ENCODE measurements around the gene DYNC1LI1.
"Not testable (repeated sequence)": the region's sequence is repeated elsewhere in the genome, so short reads cannot be mapped to it uniquely, and the experiment has no call there.

DYNC1LI1 gene

DNA sequence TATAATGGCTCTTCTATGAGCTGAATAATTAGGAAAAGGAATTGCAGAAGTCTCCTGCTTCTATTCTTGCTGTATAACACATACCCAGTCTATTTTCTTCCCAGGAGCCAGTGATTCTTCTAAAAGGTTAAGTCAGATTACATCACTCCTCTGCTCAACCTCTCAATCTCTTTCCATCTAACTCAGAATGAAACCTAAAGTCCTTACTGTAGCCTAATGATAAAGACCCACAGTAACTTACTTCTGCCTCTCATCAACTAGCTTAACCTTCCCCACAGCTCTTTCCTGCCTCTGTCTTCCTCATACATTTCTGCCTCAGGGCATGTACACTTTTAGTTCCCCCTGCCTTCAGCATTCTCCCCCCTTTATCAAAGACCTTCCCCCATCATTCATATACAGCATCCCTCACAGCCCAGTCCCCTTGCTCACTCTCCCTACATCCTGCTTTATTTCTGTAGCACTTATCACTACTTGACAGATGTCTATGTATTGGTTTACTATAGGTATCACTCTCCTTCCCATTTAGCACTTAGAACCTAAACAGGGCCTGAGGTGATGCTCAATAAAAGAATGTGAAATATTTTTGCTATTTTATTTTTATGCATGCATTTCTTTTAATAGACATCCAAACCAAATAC is 39.5 kb downstream of the DYNC1LI1 start:
- peak; percentile 11 for DNase-seq (ENCODE audit: low spot score)

DNA sequence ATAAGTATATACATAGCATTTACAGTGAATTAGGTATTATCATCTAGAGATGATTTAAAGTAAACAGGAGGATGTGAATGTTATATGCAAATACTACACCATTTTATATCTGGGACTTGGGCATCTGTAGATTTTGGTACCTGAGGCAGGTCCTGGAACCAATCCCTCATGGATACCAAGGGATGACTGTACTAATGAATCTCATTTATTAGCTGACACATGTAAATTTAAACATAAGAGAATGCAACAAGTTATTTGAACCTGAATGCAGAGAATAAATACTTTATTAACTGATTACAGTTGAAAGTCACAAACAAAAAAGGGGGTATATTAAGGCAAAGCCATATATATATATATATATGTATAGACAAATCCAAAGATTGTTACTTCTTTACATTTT is 44.9 kb downstream of the DYNC1LI1 start:
- DNase-seq (ENCODE audit: low spot score): no peak

DNA sequence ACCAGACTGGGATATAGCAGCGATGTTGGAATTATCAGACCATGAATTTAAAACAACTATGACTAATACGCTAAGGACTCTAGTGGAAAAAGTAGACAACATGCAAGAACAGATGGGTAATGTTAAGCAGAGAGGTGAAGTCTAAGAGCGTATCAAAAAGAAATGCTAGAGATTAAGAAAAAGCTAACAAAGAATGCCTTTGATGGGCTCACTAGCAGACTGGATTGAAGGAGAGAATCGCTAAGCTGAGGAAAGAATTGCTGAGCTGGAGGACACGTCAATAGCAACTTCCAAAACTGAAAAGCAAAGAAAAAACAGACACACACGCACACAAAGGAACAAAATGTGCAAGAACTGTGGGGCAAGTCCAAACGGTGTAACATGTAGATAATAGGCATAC is 48.0 kb downstream of the DYNC1LI1 start:
- no peak for DNase-seq (ENCODE audit: low spot score)

DNA sequence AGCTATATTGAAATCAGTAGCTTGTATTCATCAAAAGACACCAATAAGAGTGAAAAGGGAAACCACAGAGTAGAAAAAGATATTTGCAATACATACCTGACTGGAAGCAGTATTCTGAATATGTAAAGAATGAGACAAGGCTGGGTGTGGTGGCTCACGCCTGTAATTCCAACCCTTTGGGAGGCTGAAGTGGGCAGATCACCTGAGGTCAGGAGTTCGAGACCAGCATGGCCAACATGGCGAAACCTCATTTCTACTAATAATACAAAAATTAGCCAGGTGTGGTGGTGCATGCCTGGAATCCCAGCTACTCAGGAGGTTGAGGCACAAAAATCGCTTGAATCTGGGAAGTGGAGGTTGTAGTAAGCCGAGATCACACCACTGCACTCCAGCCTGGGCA is 51.7 kb downstream of the DYNC1LI1 start:
- DNase-seq (ENCODE audit: low spot score): not testable (repeated sequence)

DNA sequence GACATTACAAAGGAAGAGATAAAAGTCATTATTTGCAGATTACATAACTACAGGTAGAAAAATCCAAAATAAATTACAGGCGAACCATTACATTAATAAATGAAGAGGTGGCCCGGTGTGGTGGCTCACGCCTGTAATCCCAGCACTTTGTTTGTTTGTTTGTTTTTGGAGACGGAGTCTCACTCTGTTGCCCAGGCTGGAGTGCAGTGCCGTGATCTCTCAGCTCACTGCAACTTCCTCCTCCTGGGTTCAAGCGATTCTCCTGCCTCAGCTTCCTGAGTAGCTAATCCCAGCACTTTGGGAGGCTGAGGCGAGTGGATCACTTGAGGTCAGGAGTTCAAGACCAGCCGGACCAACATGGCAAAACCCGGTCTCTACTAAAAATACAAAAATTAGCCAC is 53.9 kb downstream of the DYNC1LI1 start:
- DNase-seq (ENCODE audit: low spot score): not testable (repeated sequence)

DNA sequence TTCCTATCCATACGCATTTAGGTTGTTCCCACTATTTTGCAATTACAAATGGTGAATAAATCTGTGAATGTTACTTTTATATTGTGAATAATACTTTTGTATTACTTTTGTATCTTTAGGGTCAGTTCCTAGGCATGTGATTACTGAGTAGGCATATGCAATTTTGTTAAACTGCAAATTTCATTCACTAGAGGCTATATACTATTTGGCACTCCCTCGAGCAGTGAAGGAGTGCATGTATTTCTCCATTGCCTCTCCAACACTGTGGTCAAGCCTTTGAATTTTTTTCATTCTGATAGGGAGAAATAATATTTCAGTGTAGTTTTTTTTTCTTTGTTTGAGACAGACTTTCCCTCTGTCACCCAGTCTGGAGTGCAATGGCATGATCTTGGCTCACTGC is 59.7 kb downstream of the DYNC1LI1 start:
- DNase-seq (ENCODE audit: low spot score): no peak

DNA sequence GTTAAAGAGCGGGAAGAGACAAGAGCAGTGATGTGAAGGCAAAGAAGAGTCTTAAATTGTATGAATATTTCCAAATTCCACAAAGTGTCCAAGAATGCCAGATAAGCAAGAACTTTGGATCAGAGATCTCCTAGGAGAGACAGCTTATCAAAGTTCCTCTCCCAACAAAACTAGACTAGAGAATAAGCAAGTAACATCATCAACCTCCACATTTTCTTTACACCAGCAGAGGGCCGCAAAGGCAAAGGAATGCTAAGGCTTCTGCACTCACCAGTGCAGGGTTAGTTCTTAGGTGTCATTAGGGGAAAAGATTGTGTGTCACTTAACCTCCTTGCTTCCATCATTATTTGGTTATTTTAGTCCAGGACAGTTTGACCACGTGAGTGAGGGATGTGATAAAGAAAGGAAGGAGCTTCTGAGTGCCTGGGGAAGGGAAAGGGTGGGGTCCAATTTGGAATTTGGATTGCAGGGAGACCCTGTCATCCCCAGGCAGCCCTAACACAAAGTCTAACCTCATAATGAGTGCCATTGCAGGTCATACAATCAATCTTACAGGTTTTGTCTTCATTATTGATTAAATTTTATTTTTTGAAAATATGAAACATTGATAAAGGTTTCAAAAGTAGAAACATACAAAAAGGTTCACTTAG is 60.5 kb downstream of the DYNC1LI1 start:
- peak; percentile 78 for DNase-seq (ENCODE audit: low spot score)

DNA sequence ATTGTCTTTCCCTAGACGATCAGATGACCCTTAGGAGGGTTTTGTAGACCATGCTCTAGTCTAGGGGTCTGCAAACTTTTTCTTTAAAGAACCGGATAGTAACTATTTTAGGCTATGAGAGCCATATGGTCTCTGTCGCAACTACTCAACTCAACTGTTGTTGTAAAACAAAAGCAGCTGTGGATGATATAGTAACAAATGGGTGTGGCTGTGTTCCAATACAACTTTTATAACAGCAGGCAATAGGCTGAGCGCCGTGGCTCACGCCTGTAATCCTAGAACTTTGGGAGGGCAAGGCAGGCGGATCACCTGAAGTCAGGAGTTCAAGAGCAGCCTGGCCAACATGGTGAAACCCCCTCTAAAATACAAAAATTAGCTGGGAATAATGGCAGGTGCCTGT is 61.9 kb downstream of the DYNC1LI1 start:
- no peak for DNase-seq (ENCODE audit: low spot score)

DNA sequence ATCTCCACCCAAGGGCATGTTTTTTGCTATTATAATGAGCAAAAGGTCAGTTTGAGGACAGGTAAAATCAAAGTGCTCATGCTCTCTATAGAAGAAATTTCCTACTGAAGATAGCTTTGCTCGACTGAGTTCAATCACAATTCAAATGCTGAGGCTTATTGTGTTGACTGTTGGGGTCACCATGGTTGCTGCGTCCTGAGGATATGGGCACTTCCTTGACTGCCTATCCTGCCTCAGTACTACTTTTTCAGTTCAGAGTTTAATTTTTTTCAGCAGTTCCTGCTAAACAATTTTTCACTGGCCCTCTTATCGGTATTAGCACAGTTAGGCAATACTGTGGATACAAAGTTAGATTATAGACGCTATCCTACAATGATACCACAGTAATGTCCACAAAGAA is 64.2 kb downstream of the DYNC1LI1 start:
- no peak for DNase-seq (ENCODE audit: low spot score)

DNA sequence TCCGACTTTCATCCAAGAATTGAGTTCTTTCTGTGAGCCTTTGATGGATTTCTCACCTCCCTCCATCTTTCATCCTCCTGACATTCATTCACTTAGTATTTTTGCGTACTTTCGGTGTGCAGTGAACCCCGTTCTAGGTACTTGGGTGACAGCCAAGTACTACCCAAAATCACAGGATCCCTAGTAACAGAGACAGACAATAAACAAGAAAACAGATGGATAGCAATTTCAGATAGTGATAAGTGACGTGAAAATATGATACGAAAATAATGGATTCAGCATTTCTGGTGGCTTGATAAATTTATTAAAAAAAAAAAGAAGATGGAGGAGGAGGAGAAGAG is 67.7 kb downstream of the DYNC1LI1 start:
- DNase-seq (ENCODE audit: low spot score): no peak

DNA sequence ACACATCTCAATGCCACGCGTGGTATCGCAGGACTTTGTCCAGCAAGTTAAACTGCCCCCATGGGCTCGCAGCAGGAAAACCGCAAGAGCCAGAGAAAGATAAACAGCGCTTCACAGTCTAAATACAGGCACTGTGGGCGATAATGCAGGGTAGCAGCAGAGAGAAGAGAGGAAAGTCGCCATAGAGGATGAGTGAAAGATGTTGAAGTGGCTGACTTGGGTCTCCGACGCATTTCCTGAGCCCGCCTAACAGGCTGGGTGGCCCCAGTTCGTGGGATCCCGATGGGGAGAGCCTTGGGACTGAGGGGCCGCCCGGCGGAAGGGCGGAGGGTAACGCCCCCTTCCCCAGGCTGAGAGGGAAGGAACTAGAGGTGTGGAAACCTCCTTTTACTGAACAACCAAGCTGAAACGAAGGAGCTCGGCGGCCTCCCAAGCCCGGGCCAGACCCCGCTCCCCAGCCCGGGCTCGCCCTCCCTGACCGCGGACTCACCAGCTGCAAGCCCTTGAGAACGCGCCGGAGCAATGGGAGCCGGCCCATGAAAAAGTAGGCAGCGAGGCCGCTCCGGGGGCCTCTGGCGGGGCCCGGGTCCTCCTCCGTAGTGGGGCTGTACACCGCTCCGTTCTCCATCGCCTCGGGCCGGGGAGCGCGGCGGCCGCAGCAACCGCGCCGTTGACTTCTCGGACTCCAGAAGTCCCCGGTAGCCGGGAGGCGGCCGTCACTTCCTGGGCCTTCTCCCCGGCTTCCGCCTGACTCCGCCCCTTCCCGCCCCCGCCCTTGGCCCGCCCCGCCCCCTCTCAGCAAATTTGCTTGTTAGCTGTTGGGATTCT is 68.3 kb downstream of the DYNC1LI1 start, which contains the start of gene CMTM6:
Gene CMTM6 (minus strand): TSS at position 735 of the 828 bp plus-strand sequence. CDS start 107 bp downstream, at position 628.
- DNase-seq (ENCODE audit: low spot score): peak; percentile 85

DNA sequence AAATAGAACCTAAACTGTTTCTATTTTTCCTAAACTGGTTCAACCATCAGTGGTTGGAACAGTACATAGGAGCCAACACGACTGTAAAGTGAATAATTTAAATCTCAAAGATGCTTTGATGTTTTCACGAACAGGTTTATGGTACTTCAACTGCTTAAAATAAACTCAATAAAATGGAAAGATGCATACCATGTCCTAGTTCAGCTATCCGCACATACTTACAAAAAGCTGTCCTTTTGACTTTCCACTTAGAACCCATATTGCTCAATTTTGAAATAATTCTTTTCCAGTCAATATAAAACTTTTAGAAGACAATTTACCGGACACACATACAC is 68.9 kb downstream of the DYNC1LI1 start:
- DNase-seq (ENCODE audit: low spot score): no peak

DNA sequence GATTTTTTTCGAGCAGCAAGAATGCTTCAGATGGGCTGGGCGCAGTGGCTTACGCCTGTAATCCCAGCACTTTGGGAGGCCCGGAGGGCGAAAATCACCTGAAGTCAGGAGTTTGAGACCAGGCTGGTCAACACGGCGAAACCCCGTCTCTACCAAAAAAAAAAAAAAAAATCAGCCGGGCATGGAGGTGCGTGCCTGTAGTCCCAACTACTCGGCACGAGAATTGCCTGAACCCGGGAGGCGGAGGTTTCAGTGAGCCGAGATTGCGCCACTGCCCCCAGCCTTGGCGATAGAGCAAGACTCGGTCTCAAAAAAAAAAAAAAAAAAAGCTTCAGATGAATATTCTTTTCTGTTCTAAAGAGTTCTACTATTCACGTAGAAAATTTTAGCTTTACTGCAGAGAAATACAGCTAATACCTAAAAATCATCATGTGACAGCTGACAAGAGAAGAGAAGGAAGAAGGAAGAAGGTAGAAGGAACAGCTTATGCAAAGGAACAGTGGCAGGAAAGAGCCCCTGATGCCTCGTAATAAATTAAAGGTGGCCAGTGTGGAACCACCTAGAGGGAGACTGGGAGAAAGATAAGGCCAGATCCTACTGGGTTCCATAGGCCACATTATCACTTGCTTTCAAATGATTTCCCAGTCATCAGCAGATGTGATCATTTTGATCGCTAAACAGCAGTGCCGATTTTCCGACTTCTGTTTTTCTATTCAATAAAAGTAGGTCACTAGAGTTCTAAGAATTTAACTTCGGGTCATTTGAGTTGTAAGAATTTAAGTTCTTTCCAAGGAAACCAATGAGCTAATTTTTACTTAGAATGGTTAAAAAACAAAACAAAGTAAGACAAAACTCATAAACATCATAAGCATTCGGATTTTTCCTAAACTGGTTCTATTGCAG is 69.5 kb downstream of the DYNC1LI1 start:
- DNase-seq (ENCODE audit: low spot score): no peak

DNA sequence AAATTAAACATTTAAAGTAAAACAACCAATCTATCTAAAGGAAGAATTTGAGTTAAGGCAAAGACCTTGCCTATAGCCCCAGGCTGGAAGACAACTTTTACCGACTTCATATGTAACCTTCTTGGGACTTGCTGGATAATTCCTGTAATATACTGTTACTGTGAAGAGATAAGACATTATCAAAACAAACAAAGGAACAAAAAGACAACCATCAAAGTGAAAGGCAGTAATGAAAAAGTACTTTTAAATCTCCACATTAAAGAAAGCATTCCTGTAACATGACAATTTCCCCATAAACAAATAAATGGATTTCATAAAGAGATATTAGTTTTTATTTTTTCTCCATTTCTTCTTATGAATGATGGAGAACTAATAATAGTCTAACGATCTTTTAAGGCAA is 70.4 kb downstream of the DYNC1LI1 start:
- no peak for DNase-seq (ENCODE audit: low spot score)

DNA sequence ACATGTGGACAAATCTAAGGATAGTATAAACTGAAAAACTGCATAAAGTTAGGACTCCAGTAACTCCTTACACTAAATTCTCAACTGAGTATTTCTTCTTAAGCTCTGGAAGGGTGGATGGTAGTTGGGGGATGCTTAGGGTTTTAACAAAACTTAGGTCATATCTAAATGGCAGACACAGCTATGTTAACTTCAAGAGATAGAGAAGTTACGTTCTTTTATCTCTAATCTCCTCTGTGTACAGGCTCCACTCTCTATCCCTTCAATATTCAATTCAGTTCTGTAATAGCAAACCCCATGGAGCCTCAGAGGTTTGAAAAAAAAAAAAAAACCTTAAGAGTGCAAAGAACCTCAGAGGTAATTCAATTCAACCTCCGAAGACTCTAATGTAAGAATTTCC is 71.1 kb downstream of the DYNC1LI1 start:
- DNase-seq (ENCODE audit: low spot score): no peak

DNA sequence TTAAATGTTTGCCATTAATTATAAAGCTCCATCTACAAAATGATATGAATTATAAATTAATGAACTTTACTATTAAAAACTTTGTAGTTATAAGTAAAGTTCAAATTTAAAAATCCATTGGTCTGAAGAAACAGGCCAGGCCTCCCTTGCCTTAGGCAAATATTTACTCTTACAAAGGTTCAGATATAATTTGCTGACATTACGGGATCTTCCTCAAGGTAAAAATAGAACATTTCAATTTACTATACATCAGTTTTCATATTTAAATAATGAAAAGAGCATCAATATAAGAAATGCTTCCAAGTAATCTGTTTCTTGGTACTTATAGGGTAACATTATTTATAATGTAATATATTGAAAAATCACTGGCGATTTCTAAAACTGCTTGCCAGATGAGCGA is 71.7 kb downstream of the DYNC1LI1 start:
- DNase-seq (ENCODE audit: low spot score): no peak

DNA sequence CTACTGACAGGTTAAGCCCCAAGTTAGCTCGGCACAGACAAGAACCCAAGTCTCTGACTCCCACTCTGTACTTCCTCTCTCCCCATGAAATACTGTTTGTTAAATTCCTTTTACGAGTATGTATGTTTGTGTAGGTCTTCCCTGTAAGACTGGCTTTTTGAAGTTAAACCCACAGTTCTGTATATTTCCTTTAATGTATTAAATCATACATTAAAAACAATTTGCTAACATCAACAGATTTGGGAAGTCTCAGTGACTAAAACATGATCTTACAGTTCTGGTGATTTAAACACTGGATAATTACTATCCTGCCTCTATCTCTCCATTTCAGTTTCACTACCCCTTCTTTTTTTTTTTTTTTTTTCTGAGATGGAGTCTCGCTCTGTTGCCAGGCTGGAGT is 72.4 kb downstream of the DYNC1LI1 start:
- DNase-seq (ENCODE audit: low spot score): no peak

DNA sequence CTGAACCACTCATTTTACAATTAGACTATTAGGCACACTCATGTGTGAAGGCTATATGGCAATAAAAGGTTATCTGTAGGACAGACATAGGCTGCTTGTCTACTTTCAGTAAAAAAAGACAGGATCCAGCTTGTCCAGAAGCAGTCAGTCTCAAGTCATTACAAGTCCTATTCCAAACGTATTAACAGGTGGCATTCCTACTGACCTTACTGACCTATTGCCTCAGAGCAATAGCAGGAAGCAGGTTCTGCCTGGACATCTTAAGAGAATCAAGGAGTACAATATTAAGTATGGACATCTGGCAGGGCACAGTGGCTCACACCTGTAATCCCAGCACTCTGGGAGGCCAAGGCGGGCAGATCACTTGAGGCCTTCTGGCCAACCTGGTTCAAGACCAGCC is 75.0 kb downstream of the DYNC1LI1 start:
- DNase-seq (ENCODE audit: low spot score): no peak

DNA sequence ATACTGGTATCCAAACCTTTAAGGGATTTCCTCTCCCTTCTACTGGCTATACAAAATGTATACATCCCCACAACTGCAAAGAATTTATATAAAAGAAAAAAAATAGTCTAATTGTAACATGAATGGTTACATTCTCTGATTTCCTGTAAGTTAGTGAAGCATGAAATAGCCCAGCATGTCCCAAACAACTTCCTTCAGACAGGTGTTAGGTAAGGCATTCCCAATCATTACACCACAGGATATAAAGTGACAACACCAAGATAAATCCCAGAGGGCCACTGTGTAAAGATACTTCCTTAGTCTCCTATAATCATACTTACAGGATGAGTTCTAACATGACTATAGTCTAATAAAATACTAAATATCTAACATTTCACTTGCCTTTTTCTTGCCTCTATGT is 75.6 kb downstream of the DYNC1LI1 start:
- no peak for DNase-seq (ENCODE audit: low spot score)

DNA sequence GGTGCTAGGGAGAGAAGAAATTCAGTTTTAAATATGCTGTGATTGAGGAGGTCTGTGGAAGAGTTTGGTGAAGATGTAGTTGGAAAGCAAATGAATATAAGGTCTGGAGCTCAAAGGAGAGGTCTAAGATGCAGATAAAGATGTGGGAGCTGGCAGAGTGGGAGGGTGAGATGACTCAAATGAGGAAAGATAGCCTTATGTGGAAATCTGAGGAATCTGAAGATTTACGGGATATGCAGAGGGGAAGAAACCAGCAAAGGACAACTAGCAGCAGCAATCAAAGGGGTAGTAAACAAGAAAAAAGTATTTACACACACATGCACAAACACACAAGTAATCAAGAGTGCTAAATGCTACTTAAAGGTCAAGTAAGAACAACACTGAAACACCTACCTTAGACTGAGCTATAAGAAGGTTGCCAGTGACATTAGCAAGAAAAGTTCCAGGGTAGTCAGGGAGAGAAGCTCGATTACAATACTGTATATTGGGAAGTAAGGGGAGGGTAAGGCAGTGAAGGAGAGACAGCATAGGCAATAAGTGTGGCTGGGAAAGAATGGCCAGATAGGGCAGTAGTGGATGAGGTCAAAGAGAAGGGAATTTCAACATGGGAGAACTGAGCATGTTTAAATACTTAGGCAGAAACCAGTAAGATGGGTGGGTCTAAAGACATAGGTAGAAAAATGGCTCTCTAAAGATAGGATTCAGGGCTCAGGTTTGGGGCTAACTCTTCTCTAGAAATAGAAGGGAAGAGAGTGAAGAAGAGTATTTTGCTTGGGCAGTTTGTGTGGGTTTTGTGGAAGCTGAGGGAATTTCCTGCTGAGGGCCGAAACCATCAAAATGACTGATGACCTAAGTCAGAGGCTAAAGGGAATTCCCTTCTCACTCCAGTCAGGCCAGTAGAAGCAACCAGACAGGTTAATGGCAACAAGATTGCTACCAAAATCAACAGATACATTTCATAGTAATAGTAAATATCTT is 76.9 kb downstream of the DYNC1LI1 start:
- DNase-seq (ENCODE audit: low spot score): no peak
